ENCODE measurements around the gene MACROD2.

GRCh38 chr20:14413835-14414234 is 418.5 kb downstream of the MACROD2 start:
- TF ChIP-seq CTCF (IDR thresholded peaks at IDR 0.05) (no peak), EP300 (IDR thresholded peaks at IDR 0.05; ENCODE audit: low read depth) (no peak), POLR2A (IDR thresholded peaks at IDR 0.05) (no peak), POLR2AphosphoS5 (IDR thresholded peaks at IDR 0.05) (no peak)
